ENCODE measurements around the gene RNF220.
A peak's percentile ranks its signal among the peaks of the same experiment; 100 is the strongest.

Gene RNF220

GRCh38 chr1:44611419-44611818, 206.4 kb downstream of the RNF220 start:
- H3K4me3 ChIP-seq (replicated peaks; ENCODE audit: low read depth, low read length), result no peak overlapping the region
- no peak for DNase-seq (ENCODE audit: extremely low read depth, low read depth)
- no peak for TF ChIP-seq CTCF (IDR thresholded peaks at IDR 0.05; ENCODE audit: low read depth, low read length, missing control alignments)

GRCh38 chr1:44611866-44612265, 206.8 kb downstream of the RNF220 start:
- TF ChIP-seq CTCF (IDR thresholded peaks at IDR 0.05; ENCODE audit: low read depth, low read length, missing control alignments), result no peak
- no peak overlapping the region for H3K4me3 ChIP-seq (replicated peaks; ENCODE audit: low read depth, low read length)
- DNase-seq (ENCODE audit: extremely low read depth, low read depth), result no peak

DNA sequence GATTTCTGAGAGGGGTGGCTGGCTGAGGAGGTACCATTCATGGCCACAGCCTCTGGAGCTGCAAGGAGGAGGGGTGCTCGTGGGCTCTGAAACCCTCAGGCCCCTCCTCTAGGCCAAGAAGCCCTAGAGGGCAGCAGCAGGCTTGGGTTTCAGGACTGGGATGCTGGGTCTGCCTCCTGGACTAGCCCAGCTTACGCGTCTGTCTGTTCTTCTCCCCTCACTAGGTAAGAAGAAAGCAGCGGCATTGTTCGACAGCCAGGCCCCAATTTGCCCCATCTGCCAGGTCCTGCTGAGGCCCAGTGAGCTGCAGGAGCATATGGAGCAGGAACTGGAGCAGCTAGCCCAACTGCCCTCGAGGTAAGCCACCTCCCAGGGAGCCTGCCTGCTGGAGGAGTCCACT, 208.9 kb downstream of the RNF220 start:
- TF ChIP-seq CTCF (IDR thresholded peaks at IDR 0.05; ENCODE audit: low read depth, low read length, missing control alignments), result no peak
- no peak for DNase-seq (ENCODE audit: extremely low read depth, low read depth)
- no peak overlapping the region for H3K4me3 ChIP-seq (replicated peaks; ENCODE audit: low read depth, low read length)

- no peak for DNase-seq (ENCODE audit: extremely low read depth, low read depth)
- H3K4me3 ChIP-seq (replicated peaks; ENCODE audit: low read depth, low read length), result peak overlapping the region; percentile 35
- TF ChIP-seq CTCF (IDR thresholded peaks at IDR 0.05; ENCODE audit: low read depth, low read length, missing control alignments), result no peak
These were observed 211.4 kb downstream of the RNF220 start for GRCh38 chr1:44616284-44616990.

GRCh38 chr1:44616991-44617702, 212.1 kb downstream of the RNF220 start:
- TF ChIP-seq CTCF (IDR thresholded peaks at IDR 0.05; ENCODE audit: low read depth, low read length, missing control alignments), result no peak
- peak overlapping the region; percentile 35 for H3K4me3 ChIP-seq (replicated peaks; ENCODE audit: low read depth, low read length)
- DNase-seq (ENCODE audit: extremely low read depth, low read depth), result no peak

DNA sequence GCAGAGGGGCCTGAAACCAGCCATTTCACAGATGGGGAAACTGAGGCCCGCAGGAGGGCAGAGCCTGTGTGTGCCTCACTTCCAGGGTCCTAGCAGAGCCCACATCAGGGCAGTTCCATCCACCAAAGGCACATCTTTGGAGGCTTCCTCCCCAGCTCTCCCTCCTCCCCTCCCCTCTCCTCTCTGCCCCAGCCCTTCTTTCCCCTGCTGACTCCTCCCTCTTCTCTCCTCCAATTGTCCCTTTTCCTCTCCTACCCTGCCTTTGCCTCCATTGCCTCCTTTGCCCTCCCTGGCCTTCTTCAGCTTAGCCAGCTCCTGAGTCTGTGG, 212.6 kb downstream of the RNF220 start:
- DNase-seq (ENCODE audit: extremely low read depth, low read depth), result no peak
- no peak for TF ChIP-seq CTCF (IDR thresholded peaks at IDR 0.05; ENCODE audit: low read depth, low read length, missing control alignments)
- no peak overlapping the region for H3K4me3 ChIP-seq (replicated peaks; ENCODE audit: low read depth, low read length)

Data from HFF-Myc (cell line).